GM12878 (cell line): ENCODE measurements around the gene PP2D1. TPM values are rescaled to one million over a fixed set of nuclear protein-coding genes. Genes with fewer than 3 reads are reported as not detected.

ENCODE experiments used
- ATAC-seq: fragments of 200-7000 bp; cut with Tn5 transposase; 3 replicates; pipeline ENCODE4 v1.9.1; 2020; ENCODE audit warnings: mild to moderate bottlenecking, moderate library complexity
- BruUV-seq: library from RNA; stranded (reverse); fragments of 400-500 nt; replicated peaks from 2 replicates; lab custom pipeline; 2021; lab: Mats Ljungman, UMichigan
- CTCF ChIA-PET: fragments of 300-600 bp; sonication (Branson Sonifier 250); formaldehyde crosslinking; extraction: SDS; loops from one replicate; lab custom pipeline; 2021; ENCODE audit warnings: inconsistent platforms; lab: Yijun Ruan, JAX
- POLR2A ChIA-PET: fragments of 350-600 bp; formaldehyde crosslinking; extraction: SDS; loops from one replicate; lab custom pipeline; 2021; ENCODE audit warnings: inconsistent platforms; lab: Charles Lee
- RAD21 ChIA-PET: fragments of 300-600 bp; sonication (Branson Sonifier 250); formaldehyde crosslinking; loops from one replicate; lab custom pipeline; 2023; ENCODE audit warnings: antibody characterized with exemption; ENCODE audit not compliant: unreplicated experiment; lab: Charles Lee
- SMC1A ChIA-PET: fragments of 300-600 bp; sonication (Branson Sonifier 250); formaldehyde crosslinking; loops from one replicate; lab custom pipeline; 2023; ENCODE audit not compliant: unreplicated experiment, uncharacterized antibody; lab: Charles Lee
- DNase-seq: peaks from one replicate; pipeline ENCODE4 v3.0.0-alpha.2; 2011; ENCODE audit warnings: low read depth, low spot score
- FAIRE-seq: peaks from 3 replicates; lab custom pipeline; 2011; peaks lifted over from hg19 to GRCh38; lab: Jason Lieb, UNC
- H2AFZ ChIP-seq: 2 replicates; pipeline ENCODE4 v1.6.0; 2011; ENCODE audit warnings: low read depth, low read length, control low read depth; ENCODE audit not compliant: control insufficient read depth
- H3K27ac ChIP-seq: 2 replicates; pipeline ENCODE4 v1.5.1; 2011; ENCODE audit warnings: control low read depth; ENCODE audit not compliant: control insufficient read depth, insufficient read depth
- H3K27me3 ChIP-seq, 2 experiments: replicated peaks in 1 of 2; 2 replicates each; pipeline versions ENCODE4 v1.6.0 to v1.6.1; 2011; ENCODE audit warnings: low read length in 1 of 2; ENCODE audit not compliant: control insufficient read depth in 2 of 2, insufficient read depth in 2 of 2
- H3K36me3 ChIP-seq, 2 experiments: 2 replicates each; pipeline ENCODE4 v1.5.1; 2011; ENCODE audit warnings: low read length in 1 of 2; ENCODE audit not compliant: control insufficient read depth in 2 of 2, insufficient read depth in 2 of 2
- H3K4me1 ChIP-seq: 2 replicates; pipeline ENCODE4 v1.6.1; 2011; ENCODE audit warnings: mild to moderate bottlenecking, low read length, moderate library complexity, mixed read lengths; ENCODE audit not compliant: control insufficient read depth, insufficient read depth
- H3K4me2 ChIP-seq: 2 replicates; pipeline ENCODE4 v1.6.0; 2011; ENCODE audit warnings: control low read depth; ENCODE audit not compliant: control insufficient read depth, insufficient read depth
- H3K4me3 ChIP-seq: fragments of 200-600 bp; sonication (generic); 2 replicates; pipeline ENCODE4 v1.5.1; 2016
- H3K79me2 ChIP-seq: 2 replicates; pipeline ENCODE4 v1.6.0; 2011; ENCODE audit warnings: low read length; ENCODE audit not compliant: control insufficient read depth, insufficient read depth
- H3K9ac ChIP-seq: 2 replicates; pipeline ENCODE4 v1.8.0; 2011; ENCODE audit warnings: low read length, control low read depth, mixed read lengths; ENCODE audit not compliant: control insufficient read depth, insufficient read depth
- H3K9me3 ChIP-seq: replicated peaks from 3 replicates; pipeline ENCODE4 v1.5.1; 2011; ENCODE audit warnings: mild to moderate bottlenecking, low read length; ENCODE audit not compliant: control insufficient read depth, insufficient read depth
- H4K20me1 ChIP-seq: 2 replicates; pipeline ENCODE4 v1.6.0; 2011; ENCODE audit not compliant: control insufficient read depth, insufficient read depth
- CBX3 ChIP-seq: fragments of 200-600 bp; sonication (generic); IDR thresholded peaks from 2 replicates; pipeline ENCODE4 v1.6.1; 2016; ENCODE audit warnings: low read depth, borderline replicate concordance
- CEBPB ChIP-seq, 2 experiments: fragments of 150-350 bp in 1 of 2; IDR thresholded peaks; 2 replicates each; pipeline ENCODE4 v1.6.1; 2012 to 2014; ENCODE audit warnings: low read depth in 2 of 2, low read length in 2 of 2, borderline replicate concordance in 1 of 2, inconsistent platforms in 1 of 2
- ZNF274 ChIP-seq: IDR thresholded peaks from one replicate; pipeline ENCODE4 v1.8.0; 2011; ENCODE audit not compliant: insufficient read length, insufficient read depth
- WGBS: methylation state at CpG from one replicate; pipeline ENCODE4 v1.1.6; 2016; ENCODE audit warnings: low lambda C conversion rate; ENCODE audit not compliant: insufficient replicate concordance, insufficient coverage; ENCODE audit errors: missing lambda C conversion rate; 5-methylcytosine and 5-hydroxymethylcytosine counted together
- in situ Hi-C: fragments of 300-500 bp; cut with MboI; formaldehyde crosslinking; loops from 9 replicates; pipeline ENCODE4 v1.14.3; 2018; ENCODE audit warnings: mixed read lengths
- intact Hi-C: fragments of 100-400 bp; cut with micrococcal nuclease; formaldehyde crosslinking; loops from one replicate; pipeline ENCODE4 v1.14.2; 2022; ENCODE audit not compliant: unreplicated experiment
- polyA plus RNA-seq, 11 experiments: library from polyadenylated mRNA; depleted of rRNA in 4 of 11; unstranded in 6 of 11; stranded (reverse) in 5 of 11; fragments of >200 nt; fragmentation: Nextera tagmentation in 4 of 11; fragmentation: Illumina TruSeq in 1 of 11; extraction: Ambion mirVana in 4 of 11; extraction: Trizol in 1 of 11; gene quantifications; 1 replicate in 1 of 11; 2 replicates in 10 of 11; pipeline versions ENCODE4 v1.2.1 to v1.2.3, GENCODE V29; 2011 to 2016; ENCODE audit warnings: inconsistent platforms in 2 of 11, missing spikeins in 2 of 11, low read depth in 1 of 11
- total RNA-seq, 4 experiments: library from RNA; depleted of rRNA in 3 of 4; stranded (reverse); fragments of >200 nt in 3 of 4; fragmentation: Illumina TruSeq in 1 of 4; extraction: Trizol in 1 of 4; gene quantifications; 2 replicates each; pipeline versions ENCODE4 v1.2.1 to v1.2.3, GENCODE V29; 2013 to 2021
- TF ChIP-seq, protein P1 (sequence below): fragments of 150-350 bp; IDR thresholded peaks from 2 replicates; pipeline ENCODE4 v1.6.1; 2016; ENCODE audit warnings: low read depth, low read length
- TF ChIP-seq, protein P2 (sequence below): fragments of 450-650 bp; IDR thresholded peaks from 2 replicates; pipeline ENCODE4 v1.6.1; 2018; ENCODE audit warnings: mild to moderate bottlenecking, low read depth, moderate library complexity; ENCODE audit not compliant: partially characterized antibody
- TF ChIP-seq, protein P3 (sequence below): fragments of 450-650 bp; IDR thresholded peaks from 2 replicates; pipeline ENCODE4 v1.6.1; 2018; ENCODE audit warnings: borderline replicate concordance, mild to moderate bottlenecking; ENCODE audit not compliant: partially characterized antibody

Gene PP2D1
- total and polyA plus RNA-seq, 10 of the 15 experiments (the other 5 are each of a cell fraction or from before 2014, with no cell fraction given), result 0.04 to 0.18 (median 0.17) TPM; not detected in 7

DNA sequence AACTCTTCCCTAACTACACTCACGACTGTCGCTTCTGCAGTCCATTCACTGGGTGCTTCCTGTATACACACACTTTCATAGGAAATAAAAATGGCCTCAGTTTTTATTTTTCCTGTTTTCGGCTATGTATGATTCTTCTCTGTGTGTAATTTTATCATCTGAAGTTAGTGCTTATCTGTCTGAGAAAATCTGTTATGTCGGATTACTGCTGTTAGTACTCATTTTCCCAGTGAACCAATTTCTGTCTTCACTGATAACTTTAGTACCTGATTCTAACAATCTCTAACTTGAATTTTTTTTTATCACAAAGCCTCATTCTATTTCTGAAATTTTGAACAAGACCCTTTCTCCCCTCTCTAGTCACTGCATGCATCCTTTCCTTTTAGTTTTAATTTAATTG lies 44.3 kb downstream of the PP2D1 start:
- ChIA-PET CTCF (no interaction called here), SMC1A (no interaction called here), RAD21 (no interaction called here), POLR2A (no interaction called here)
- BruUV-seq, result no TSS peak
- 95% methylated on average over 4 of the region's 4 CpGs for WGBS
- H3K9ac ChIP-seq, result no peak overlapping the region
- intact Hi-C loops, result no loop called here
- no peaks in the 10 kb centered on the region for H3K27me3 ChIP-seq
- H3K9me3 ChIP-seq, result no peaks in the 10 kb centered on the region
- FAIRE-seq (no peak), DNase-seq (no peak), ATAC-seq (no peak)
- H3K4me2 ChIP-seq, result no peak overlapping the region
- H3K36me3 ChIP-seq, result peaks cover 0 to 5% of the 10 kb centered on the region in 2 experiments; a peak in 3 of 4 replicates
- TF ChIP-seq CBX3 (no peak), CEBPB (IDR thresholded peaks at IDR 0.05; ENCODE audit: borderline replicate concordance in 1 of 2, low read depth in 2 of 2, low read length in 2 of 2) (no peak), ZNF274 (no peak)
- TF ChIP-seq, protein P1, sequence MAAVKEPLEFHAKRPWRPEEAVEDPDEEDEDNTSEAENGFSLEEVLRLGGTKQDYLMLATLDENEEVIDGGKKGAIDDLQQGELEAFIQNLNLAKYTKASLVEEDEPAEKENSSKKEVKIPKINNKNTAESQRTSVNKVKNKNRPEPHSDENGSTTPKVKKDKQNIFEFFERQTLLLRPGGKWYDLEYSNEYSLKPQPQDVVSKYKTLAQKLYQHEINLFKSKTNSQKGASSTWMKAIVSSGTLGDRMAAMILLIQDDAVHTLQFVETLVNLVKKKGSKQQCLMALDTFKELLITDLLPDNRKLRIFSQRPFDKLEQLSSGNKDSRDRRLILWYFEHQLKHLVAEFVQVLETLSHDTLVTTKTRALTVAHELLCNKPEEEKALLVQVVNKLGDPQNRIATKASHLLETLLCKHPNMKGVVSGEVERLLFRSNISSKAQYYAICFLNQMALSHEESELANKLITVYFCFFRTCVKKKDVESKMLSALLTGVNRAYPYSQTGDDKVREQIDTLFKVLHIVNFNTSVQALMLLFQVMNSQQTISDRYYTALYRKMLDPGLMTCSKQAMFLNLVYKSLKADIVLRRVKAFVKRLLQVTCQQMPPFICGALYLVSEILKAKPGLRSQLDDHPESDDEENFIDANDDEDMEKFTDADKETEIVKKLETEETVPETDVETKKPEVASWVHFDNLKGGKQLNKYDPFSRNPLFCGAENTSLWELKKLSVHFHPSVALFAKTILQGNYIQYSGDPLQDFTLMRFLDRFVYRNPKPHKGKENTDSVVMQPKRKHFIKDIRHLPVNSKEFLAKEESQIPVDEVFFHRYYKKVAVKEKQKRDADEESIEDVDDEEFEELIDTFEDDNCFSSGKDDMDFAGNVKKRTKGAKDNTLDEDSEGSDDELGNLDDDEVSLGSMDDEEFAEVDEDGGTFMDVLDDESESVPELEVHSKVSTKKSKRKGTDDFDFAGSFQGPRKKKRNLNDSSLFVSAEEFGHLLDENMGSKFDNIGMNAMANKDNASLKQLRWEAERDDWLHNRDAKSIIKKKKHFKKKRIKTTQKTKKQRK, result no peak
- TF ChIP-seq, protein P2, sequence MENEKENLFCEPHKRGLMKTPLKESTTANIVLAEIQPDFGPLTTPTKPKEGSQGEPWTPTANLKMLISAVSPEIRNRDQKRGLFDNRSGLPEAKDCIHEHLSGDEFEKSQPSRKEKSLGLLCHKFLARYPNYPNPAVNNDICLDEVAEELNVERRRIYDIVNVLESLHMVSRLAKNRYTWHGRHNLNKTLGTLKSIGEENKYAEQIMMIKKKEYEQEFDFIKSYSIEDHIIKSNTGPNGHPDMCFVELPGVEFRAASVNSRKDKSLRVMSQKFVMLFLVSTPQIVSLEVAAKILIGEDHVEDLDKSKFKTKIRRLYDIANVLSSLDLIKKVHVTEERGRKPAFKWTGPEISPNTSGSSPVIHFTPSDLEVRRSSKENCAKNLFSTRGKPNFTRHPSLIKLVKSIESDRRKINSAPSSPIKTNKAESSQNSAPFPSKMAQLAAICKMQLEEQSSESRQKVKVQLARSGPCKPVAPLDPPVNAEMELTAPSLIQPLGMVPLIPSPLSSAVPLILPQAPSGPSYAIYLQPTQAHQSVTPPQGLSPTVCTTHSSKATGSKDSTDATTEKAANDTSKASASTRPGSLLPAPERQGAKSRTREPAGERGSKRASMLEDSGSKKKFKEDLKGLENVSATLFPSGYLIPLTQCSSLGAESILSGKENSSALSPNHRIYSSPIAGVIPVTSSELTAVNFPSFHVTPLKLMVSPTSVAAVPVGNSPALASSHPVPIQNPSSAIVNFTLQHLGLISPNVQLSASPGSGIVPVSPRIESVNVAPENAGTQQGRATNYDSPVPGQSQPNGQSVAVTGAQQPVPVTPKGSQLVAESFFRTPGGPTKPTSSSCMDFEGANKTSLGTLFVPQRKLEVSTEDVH, result no peak
- TF ChIP-seq, protein P3, sequence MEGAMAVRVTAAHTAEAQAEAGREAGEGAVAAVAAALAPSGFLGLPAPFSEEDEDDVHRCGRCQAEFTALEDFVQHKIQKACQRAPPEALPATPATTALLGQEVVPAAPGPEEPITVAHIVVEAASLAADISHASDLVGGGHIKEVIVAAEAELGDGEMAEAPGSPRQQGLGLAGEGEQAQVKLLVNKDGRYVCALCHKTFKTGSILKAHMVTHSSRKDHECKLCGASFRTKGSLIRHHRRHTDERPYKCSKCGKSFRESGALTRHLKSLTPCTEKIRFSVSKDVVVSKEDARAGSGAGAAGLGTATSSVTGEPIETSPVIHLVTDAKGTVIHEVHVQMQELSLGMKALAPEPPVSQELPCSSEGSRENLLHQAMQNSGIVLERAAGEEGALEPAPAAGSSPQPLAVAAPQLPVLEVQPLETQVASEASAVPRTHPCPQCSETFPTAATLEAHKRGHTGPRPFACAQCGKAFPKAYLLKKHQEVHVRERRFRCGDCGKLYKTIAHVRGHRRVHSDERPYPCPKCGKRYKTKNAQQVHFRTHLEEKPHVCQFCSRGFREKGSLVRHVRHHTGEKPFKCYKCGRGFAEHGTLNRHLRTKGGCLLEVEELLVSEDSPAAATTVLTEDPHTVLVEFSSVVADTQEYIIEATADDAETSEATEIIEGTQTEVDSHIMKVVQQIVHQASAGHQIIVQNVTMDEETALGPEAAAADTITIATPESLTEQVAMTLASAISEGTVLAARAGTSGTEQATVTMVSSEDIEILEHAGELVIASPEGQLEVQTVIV, result no peak
- H3K4me1 ChIP-seq, result no peaks in the 10 kb centered on the region
- peaks cover 26% of the 10 kb centered on the region for H3K79me2 ChIP-seq
- H3K27ac ChIP-seq, result no peak overlapping the region
- no peaks in the 10 kb centered on the region; the same call in 1 of the 2 replicates for H4K20me1 ChIP-seq
- no peak overlapping the region for H2AFZ ChIP-seq
- no peak overlapping the region for H3K4me3 ChIP-seq
- in situ Hi-C loops, result no loop called here
